A673 (cell line): Measurements from ENCODE around the gene PACSIN2. TPM values are rescaled to one million over a fixed set of nuclear protein-coding genes. Genes with fewer than 3 reads are reported as not detected.

Experiments used
- BruUV-seq: library from RNA; stranded (reverse); fragments of 400-500 nt; replicated peaks from 2 replicates; lab custom pipeline; 2021; lab: Mats Ljungman, UMichigan
- CTCF ChIA-PET: fragments of 300-600 bp; sonication (Branson Sonifier 250); formaldehyde crosslinking; loops from one replicate; lab custom pipeline; 2022; ENCODE audit warnings: antibody characterized with exemption; lab: Charles Lee
- POLR2A ChIA-PET: fragments of 300-600 bp; sonication (Branson Sonifier 250); formaldehyde crosslinking; loops from one replicate; lab custom pipeline; 2022; ENCODE audit warnings: antibody characterized with exemption; ENCODE audit not compliant: low non-redundant PET; lab: Charles Lee
- DNase-seq: peaks from one replicate; pipeline ENCODE4 v3.0.0-alpha.2; 2015; ENCODE audit warnings: low spot score
- H3K27ac ChIP-seq: fragments of 200-600 bp; sonication (generic); 2 replicates; pipeline ENCODE4 v1.5.1; 2016; ENCODE audit warnings: mixed run types, low read depth, mild to moderate bottlenecking, mixed read lengths, antibody characterized with exemption, low read length; ENCODE audit not compliant: poor library complexity, severe bottlenecking
- H3K27me3 ChIP-seq: fragments of 200-600 bp; sonication (generic); replicated peaks from 2 replicates; pipeline ENCODE4 v1.6.1; 2017; ENCODE audit warnings: mixed run types, low read depth, mild to moderate bottlenecking, mixed read lengths, antibody characterized with exemption, low read length; ENCODE audit not compliant: insufficient read depth, poor library complexity
- H3K36me3 ChIP-seq: fragments of 200-600 bp; sonication (generic); 2 replicates; pipeline ENCODE4 v1.6.1; 2016; ENCODE audit warnings: mixed run types, mild to moderate bottlenecking, mixed read lengths, antibody characterized with exemption, low read length; ENCODE audit not compliant: insufficient read depth, poor library complexity, severe bottlenecking
- H3K4me1 ChIP-seq: fragments of 200-600 bp; sonication (generic); 2 replicates; pipeline ENCODE4 v1.6.1; 2017; ENCODE audit warnings: mixed run types, mild to moderate bottlenecking, mixed read lengths, antibody characterized with exemption, low read length; ENCODE audit not compliant: insufficient read depth, poor library complexity, severe bottlenecking
- H3K4me3 ChIP-seq: fragments of 200-600 bp; sonication (generic); 2 replicates; pipeline ENCODE4 v1.5.1; 2016; ENCODE audit warnings: low read depth, mixed run types, mild to moderate bottlenecking, mixed read lengths, low read length; ENCODE audit not compliant: poor library complexity, severe bottlenecking
- H3K9me3 ChIP-seq: fragments of 200-600 bp; sonication (generic); 2 replicates; pipeline ENCODE4 v1.6.1; 2016; ENCODE audit warnings: mixed run types, low read depth, mild to moderate bottlenecking, mixed read lengths, antibody characterized with exemption, low read length; ENCODE audit not compliant: poor library complexity, severe bottlenecking
- CTCF ChIP-seq: fragments of 300-800, 200-600 bp; sonication (generic); conservative IDR thresholded peaks from 2 replicates; pipeline ENCODE4 v1.5.1; 2017; ENCODE audit warnings: low read depth, mild to moderate bottlenecking, antibody characterized with exemption, low read length, moderate library complexity, mixed read lengths
- EZH2 ChIP-seq: fragments of 200-600 bp; sonication (generic); IDR thresholded peaks from 2 replicates; pipeline ENCODE4 v1.6.1; 2017; ENCODE audit warnings: borderline replicate concordance, low read depth, mild to moderate bottlenecking, mixed read lengths, antibody characterized with exemption, low read length; ENCODE audit not compliant: poor library complexity, severe bottlenecking
- intact Hi-C: fragments of 100-400 bp; cut with micrococcal nuclease; formaldehyde crosslinking; loops from one replicate; pipeline ENCODE4 v1.10.0; 2022; ENCODE audit not compliant: unreplicated experiment
- total RNA-seq: library from RNA; stranded (reverse); gene quantifications from 2 replicates; pipeline ENCODE4 v1.2.3, GENCODE V29; 2021

The PACSIN2 gene
- total RNA-seq, 1 experiment from 2014 or later, result 51.8 TPM

- DNase-seq, result no peak
- no peaks in the 10 kb centered on the region for H3K9me3 ChIP-seq
- ChIA-PET CTCF (no interaction called here), POLR2A (no interaction called here)
- no peak overlapping the region for H3K4me3 ChIP-seq
- TF ChIP-seq CTCF (no peak), EZH2 (no peak)
- BruUV-seq, result no TSS peak
- no peaks in the 10 kb centered on the region for H3K4me1 ChIP-seq
- intact Hi-C loops, result no loop called here
- H3K27me3 ChIP-seq, result no peaks in the 10 kb centered on the region
- H3K36me3 ChIP-seq, result no peaks in the 10 kb centered on the region
- no peak overlapping the region for H3K27ac ChIP-seq
Measured at GRCh38 chr22:42905217-42905616, 109.7 kb downstream of the PACSIN2 start.

DNA sequence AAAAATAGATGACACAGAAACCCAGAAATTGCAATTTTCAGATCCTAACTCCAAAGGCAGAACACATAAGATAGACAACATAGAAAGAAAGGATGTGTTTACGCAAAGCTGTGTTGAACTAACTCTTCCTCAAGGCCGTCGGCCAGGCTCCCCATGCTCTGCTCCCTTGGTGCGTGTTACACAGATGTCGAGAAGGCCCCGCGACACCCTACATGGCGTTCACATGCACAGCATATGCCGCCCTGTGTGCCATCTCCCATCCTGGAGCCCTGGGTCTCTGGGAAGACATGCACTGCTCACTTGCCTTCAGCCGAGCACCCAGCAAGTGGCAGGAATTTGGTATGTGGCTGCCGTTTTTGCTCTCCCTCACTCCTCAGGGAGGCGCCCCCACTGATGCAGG, 110.9 kb downstream of the PACSIN2 start:
- H3K4me1 ChIP-seq, result no peaks in the 10 kb centered on the region
- ChIA-PET POLR2A (no interaction called here), CTCF (no interaction called here)
- TF ChIP-seq EZH2 (no peak), CTCF (no peak)
- no peaks in the 10 kb centered on the region for H3K9me3 ChIP-seq
- DNase-seq, result no peak
- H3K27ac ChIP-seq, result no peak overlapping the region
- no TSS peak for BruUV-seq
- H3K27me3 ChIP-seq, result no peaks in the 10 kb centered on the region
- intact Hi-C loops, result no loop called here
- H3K36me3 ChIP-seq, result no peaks in the 10 kb centered on the region
- H3K4me3 ChIP-seq, result no peak overlapping the region

DNA sequence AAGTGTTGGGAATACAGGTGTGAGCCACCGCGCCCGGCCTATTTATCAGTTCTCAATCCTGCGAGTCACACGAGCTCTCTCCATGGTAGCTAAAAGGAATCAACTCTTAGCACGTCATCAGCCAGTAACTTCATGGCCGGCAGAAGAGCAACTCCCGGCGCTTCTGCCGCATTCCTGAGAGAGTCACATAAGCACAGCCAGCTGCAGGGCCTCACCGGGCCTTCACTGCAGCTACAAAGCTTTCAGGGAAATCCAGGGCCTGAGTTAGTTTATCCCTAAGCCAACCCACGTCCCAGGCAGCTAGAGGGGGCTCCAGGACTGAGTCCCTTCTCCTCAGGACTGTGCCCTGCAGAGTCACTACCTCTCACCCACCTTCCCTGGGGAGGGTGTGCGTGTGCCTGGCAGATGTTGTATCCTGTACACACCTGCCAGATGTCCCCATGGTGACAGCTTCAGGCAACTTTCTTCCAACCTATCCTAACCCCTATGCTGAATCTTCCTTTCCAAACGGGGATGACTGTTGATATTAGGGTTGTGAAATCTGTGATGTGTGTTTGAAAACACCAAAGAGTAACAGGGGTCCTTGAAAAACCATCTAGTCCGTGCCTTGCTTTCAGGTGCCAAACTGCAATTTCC, 112.0 kb downstream of the PACSIN2 start:
- Histone ChIP-seq H3K9me3 (no peaks in the 10 kb centered on the region), H3K27ac (no peak overlapping the region), H3K4me3 (no peak overlapping the region), H3K27me3 (no peaks in the 10 kb centered on the region), H3K36me3 (no peaks in the 10 kb centered on the region), H3K4me1 (no peaks in the 10 kb centered on the region)
- ChIA-PET POLR2A (no interaction called here), CTCF (no interaction called here)
- no peak for DNase-seq
- TF ChIP-seq EZH2, result no peak
- TF ChIP-seq CTCF, result no peak
- intact Hi-C loops, result no loop called here
- BruUV-seq, result no TSS peak
